Measurements from ENCODE around the gene PLAC1.

The PLAC1 gene

DNA sequence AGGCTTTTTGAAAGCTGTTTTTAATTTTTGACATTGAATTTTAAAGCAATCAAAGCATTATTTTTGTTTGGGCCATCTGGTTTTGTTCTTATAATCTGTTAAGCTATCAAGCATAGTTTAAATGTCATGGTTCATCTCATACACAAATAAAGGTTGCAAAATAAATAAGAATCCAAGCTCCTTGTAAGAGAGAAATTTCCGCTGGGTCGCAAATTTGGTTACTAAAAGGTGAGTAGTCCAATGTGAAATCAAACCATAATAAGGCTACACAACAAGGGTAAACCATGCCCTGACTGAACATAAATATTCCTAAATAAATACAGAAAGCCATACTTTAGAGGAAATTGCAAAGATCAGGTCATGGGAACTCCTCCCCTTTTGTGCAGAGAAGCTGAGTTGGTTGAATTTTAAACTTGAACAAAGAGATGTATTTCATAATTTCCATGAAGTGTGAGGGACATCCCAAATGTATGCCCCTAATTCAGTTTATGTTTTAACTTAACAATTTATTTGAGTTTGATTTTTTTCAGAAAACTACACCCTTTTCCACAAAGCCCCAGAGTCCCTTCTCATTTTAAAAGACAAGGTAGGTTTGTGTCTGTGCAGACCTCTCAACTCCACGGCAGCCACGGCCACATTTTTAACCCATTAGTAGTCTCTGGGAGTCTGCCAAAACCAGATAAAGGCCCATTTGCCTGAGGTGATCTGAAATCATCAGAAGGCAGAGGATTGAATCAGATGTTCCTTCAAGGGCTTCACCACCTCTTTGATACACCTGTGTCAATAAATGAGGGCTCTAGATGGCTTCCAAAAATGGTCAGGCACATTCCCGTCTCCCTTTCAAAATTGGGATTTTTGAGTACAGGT, 85.2 kb downstream of the PLAC1 start:
- DNase-seq, result no peak

DNA sequence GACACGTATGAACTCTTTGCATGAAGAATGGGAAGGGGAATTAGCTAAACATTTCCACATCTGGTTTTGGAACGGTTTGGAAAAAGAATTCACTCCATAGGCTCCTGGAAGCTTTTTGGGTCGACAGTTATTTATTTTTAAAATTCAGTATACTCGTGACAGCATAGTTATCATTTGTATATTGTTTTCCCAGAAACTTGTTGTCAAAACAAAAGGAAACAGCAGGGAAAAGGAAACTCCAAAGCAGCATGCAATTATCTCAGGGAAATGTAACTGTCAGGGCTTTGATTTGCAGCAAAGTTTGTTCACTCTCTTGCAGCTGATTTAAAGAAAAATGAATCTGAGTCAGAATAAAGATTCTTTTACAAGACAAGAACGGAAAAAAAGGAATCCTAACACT, 86.5 kb downstream of the PLAC1 start:
- no peak for DNase-seq

GRCh38 chrX:134570899-134571298, 87.4 kb downstream of the PLAC1 start:
- no peak for DNase-seq

DNA sequence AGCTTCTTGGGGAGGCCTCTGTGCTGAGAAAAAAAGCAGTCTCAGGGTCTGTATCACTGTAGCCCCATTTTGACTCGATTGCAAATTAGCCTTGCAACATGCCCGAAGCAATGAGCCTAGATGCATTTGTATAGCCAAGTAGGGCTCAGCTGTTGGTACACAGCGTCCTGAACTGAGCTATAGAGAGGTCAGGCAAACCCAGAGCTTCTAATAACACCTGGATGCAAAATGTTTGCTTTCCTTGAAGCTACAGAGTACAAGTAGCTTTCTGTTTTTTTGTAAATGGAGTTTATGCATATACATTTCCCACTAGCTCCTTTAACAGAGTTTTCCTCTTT, 87.8 kb downstream of the PLAC1 start:
- DNase-seq, result no peak

DNA sequence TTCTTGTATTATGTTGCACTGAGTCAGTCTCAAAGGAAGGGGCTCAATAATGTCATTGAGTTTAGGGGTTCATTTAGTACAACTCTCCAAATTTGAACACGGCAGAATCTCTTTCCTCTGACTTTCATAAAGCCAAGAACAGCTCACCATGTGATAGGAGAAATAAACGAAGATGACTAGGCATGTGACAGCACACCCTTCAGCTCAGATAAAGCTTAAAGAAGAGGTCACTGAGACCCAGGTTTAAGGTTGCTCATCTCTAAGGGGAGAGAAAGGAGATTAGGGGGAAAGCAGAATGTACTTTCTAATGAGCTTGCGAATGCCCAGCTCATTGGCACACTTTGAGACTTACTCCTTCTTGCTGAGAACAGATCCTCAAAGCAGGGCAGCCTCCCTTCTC, 89.0 kb downstream of the PLAC1 start:
- no peak for DNase-seq

DNA sequence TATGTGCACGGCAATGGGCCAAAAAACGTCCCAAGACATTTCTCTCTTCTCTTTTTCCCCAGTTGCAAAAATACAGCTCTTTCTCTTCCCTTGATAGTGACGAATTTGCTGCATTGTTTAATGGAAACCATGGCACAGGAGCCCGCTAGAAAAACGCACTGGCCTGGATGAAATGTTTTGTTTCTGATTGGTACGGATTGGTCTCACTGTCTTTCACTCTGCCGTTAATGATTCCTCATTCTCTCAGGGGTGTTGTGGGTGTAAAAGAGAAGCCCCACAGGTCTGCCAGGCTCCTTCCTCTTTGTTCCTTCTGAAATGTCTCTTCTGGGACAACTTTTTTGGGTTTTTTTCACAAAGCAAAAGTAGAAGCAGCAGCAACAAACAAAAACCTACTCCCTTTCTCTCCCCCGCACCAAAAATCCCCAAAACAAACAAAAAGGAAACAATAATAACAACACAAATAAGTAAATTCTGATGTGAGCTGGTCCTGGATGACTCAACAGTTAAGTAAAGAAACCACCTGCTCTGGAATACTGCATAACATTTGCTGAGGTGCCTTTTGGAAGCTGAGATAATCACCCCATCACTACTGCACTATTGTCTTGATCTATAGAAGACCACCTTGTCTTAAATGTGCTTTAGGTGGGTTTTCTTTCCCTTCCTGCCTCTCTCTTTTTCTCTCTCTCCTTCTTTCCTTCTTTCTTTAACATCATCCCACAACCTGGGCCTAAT, 89.8 kb downstream of the PLAC1 start:
- no peak for DNase-seq

- DNase-seq, result no peak
These were observed 91.8 kb downstream of the PLAC1 start for GRCh38 chrX:134566506-134566905.

- no peak for DNase-seq
These were observed 96.3 kb downstream of the PLAC1 start for GRCh38 chrX:134562002-134562401.

DNA sequence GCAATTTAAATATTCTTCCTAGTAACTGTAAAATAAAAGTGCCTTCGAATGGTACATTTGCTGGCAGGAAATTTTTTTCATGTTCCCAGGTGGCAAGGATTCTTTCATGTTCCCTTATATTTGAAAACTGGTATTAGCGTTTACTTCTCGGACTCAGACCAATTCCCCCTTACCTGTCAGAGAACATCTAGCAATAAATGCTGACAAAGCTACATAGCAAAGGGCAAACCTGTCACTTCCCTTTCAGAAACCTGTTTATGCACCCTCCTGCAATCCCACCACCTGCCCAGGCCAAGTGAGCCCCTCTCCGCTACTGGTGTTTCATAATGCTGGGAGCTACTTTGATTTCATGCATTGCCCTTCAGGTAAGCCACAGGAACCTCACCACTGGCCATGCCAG, 100.1 kb downstream of the PLAC1 start:
- no peak for DNase-seq

DNA sequence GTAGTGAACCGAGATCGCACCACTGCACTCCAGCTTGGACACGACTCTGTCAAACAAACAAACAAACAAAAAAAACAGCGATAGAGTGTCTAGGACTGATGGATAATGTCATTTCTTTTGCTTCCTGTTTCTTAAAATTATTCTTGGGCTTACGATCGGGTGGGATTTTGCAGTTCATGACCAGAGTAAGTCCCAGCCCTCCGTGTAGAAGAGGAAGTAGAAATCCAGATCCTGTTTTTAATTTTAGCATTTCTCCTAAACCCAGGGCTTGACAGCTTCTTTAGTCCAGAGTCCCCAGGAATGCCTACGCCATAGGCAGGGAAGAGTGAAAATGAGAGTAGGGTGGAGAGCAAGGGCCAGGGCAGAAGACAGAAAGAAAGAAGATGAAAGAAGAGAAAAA, 104.0 kb downstream of the PLAC1 start:
- no peak for DNase-seq

- DNase-seq, result no peak
These were observed 105.9 kb downstream of the PLAC1 start for GRCh38 chrX:134552351-134552750.

- no peak for DNase-seq
These were observed 106.8 kb downstream of the PLAC1 start for GRCh38 chrX:134551376-134552048.

GRCh38 chrX:134548257-134549201, 109.7 kb downstream of the PLAC1 start:
- no peak for DNase-seq

- DNase-seq, result no peak
These were observed 111.1 kb downstream of the PLAC1 start for GRCh38 chrX:134547047-134547679.

DNA sequence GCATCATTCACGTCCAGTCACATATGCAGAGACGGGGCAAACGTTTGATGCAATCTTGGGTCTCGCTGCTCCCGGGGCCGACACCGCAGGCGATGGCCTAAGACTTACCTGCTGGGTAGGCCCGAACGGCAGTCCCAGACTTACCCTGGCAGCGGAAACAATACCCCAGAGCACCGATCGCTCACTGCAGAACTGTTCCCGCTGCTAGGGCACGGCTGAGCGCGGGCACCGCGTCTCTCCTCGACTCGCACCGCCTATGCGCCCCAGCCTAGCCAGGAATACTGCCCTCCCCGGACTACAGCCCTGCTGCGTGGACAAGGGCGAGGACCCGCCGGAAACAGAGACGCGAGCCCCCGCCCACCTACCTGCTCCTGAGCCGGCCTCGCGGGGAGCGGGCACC, 112.1 kb downstream of the PLAC1 start:
- no peak for DNase-seq

DNA sequence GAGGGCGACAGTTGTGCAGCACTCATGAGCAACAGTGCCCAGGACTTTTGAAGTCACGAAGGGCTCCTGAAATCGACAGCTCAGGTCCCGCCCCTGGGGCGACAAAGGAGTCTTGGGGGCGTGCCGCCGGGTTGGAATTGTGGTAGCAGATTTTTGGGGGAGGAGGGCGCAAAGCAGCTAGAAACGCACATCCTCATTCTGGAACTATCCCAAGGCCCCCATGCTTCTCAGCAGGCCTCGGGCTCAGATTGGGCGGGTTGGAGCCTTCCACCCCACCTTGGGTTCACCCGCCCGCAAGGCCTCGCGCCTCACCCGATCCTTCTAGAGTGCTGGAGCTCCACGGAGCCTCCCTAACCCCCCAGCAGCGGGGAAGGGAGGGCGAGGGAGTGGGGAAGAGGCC, 112.8 kb downstream of the PLAC1 start:
- DNase-seq, result no peak

DNA sequence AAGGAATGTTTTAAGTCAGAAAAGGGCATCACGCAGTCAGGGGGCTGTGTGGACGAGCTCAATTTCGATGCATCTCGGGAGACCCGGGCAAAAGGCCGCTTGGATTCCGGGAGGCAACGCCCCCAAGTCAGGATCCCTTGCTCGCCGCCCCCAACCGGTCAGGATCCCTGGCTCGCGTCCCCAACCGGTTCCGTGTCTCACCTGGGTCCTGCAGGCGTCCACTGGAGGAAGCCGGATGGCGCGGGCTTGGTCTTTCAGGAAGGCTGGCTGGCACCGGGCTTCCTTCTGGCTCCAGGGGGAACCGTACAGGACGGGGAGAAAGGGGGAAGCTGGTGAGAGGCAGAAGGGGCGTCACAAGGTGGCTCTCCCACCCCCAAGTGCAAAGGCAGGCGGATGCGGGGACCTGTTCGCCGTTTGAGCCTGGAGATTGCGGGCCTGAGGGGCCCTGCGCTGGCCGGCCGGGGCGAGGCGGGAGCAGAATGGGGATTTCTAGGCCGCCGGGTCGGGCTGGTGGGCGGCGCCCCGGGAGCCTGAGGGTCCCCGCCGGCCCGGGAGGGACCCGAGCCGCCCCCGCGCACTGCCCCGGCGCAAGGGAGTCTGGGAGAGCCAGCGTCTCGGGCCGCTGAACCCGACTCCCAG, 113.6 kb downstream of the PLAC1 start:
- DNase-seq, result no peak

GRCh38 chrX:134544135-134544512, 114.1 kb downstream of the PLAC1 start:
- no peak for DNase-seq

DNA sequence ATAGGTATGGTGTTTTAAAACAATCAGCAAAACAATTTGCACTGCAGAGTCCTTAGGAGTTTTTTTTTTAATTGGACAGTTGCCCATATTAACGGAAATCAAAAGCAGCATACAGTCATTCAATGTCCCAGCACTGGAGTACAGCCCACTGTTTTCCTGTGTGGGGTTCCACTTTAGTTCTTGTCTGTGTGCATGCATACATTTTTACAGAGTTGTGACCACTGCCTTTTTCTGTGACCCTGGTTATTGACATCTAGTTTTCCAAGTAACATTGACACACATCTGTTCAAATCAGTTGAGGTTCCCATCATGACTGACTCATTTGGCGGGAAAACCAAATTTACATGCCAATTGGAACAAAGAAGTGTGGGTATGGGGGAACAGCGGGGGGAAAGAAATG, 115.0 kb downstream of the PLAC1 start:
- no peak for DNase-seq

- DNase-seq, result peak; percentile 66
These were observed 115.8 kb downstream of the PLAC1 start for GRCh38 chrX:134542485-134542884.

DNA sequence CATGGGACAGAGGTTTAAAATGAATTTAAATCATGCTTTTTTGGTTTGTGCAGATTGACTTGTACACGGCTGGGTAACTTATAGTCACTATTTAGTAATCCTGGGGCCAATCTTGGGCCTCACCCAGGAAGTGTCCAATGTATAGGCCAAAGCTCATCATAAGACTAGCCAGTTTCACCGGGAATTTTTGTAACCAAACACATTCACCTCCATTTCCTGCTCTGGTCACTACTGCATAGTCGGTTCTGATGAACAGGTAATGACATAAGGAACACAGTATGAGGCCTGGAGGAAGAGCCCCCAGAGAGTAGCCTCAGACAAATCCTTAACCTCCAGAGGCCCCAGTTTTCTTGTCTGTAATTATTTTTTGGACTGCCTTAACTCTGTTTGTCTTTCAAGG, 116.4 kb downstream of the PLAC1 start:
- DNase-seq, result no peak

- no peak for DNase-seq
These were observed 120.0 kb downstream of the PLAC1 start for GRCh38 chrX:134538316-134538715.

Measured in DMS153 (cell line).